SKM-1 treated with dmso at 0.1 percent for 144 hours (cell line): ENCODE measurements around the gene PAM.
A peak's percentile ranks its signal among the peaks of the same experiment; 100 is the strongest.

Experiments used
- DNase-seq: peaks from one replicate; lab custom pipeline; 2025; ENCODE audit not compliant: unreplicated experiment; lab: John Stamatoyannopoulos, UW

PAM gene

DNA sequence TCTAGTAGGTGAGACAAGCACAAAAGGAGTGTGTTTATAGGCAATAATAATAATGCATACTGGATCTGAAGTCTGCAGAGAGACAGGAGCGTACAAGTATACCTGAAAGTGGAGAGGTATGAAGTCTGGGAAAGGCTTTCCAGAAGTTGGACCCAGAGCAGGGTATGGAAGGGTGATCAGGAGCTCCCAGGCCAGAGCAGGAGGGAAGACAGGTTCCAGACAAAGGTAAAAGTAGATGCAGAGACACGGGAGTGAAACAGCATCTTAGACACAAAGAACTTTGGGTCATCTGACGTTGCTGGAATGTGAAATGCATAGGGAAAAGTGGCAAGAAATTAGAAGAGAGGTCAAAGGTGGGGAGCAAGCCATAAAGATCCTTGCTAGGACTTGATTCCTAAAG lies 175.1 kb downstream of the PAM start:
- DNase-seq, result no peak

DNA sequence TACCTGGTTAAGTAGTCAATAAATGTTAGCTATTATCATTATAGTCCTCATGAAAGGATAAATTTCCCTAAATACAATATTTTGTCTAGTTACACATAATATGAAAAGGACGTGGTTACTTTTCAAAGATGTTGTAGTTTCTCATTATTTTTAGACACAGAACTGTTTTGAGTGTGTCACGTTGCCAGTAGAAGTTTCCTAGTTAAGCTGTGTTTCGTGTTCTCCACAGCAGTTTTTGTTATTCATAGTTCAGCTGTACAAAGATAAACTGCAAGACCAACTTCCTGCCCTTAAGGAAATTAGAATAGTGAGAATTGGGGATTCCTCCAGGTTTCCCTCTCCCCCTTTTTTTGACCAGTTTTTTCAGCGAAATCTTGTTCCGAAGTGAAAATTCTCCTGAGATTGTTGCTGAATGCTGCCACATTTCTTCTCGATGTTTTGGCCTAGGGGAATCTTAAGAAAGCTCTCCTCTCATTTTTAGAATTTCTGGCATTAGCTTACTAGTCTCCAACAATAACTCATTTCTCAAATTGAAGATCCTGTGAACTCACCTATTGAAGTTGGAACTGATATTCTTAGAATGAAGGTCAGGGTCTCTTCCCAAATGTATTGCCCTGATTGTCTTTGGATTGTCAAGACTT lies 176.1 kb downstream of the PAM start:
- no peak for DNase-seq

- DNase-seq, result no peak
These were observed 177.7 kb downstream of the PAM start for GRCh38 chr5:102932781-102933180.

DNA sequence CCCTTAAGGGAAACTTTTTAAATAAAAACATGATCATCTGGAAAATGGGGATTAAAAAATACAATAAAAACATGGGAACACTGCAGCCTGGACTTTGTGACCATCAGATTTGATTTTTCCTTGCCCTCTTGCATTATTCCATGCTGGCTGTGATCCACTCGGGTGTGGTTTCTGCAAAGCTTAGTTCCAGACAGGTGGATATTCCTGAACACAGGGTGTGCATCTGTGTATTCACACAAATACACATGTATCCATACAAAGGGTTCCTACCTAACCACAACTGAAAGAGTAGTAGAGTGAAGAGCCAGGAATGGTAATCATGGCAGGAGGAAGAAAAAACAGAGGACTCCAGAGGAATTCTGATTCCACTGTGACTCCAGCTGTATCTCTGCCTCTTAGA lies 178.2 kb downstream of the PAM start:
- no peak for DNase-seq

DNA sequence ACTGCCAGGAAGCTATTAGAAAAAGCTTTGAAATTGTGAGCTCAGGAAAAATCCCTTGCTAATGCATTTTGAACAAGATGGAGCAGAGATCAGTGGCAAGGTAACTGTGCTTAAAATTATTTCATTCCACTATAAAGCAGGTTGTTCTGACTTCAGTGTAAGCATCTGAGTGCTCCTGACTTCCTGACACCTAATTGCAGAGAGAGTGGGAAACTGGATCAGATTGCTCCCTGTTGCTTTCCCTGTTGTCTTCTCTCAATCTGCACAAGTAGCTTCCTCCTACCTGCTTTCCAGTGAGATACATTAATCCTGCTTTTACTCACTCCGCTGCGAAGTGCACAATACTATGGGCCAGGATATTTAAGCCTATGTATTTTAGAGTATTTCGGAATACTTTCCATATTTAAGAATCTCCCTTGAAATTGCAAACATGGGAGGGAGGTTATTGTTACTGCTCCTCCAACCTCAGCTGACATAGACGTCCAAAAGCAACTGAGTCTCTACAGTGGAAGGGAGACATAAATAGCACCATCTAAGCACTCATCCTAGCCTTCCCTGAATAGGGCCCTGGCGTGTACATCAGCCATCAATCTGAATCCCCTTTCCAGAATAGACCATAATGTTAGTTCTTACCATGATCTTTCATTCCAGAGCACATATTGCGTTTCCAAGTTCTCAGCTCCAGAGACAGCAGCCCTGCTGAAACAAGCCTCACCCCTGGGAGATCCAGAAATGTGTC lies 178.8 kb downstream of the PAM start:
- DNase-seq, result no peak

DNA sequence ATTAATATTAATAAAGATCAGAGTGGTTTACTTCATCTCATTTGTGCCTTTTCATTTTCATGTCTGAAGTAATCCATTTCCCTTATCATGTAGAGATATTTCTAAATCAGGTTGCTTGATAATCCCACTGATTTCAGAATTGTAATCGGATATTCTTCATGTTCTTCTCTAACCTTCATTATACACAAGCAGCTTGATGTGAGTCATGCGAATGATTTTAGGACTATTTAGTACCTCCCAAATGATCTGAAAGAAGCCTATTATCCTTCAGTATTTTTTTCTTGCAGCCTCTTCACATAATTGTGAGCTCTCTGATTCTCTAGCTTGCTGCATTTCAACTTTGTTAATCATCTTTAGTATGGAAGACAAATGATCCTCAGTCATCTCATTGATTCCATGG lies 182.8 kb downstream of the PAM start:
- no peak for DNase-seq

DNA sequence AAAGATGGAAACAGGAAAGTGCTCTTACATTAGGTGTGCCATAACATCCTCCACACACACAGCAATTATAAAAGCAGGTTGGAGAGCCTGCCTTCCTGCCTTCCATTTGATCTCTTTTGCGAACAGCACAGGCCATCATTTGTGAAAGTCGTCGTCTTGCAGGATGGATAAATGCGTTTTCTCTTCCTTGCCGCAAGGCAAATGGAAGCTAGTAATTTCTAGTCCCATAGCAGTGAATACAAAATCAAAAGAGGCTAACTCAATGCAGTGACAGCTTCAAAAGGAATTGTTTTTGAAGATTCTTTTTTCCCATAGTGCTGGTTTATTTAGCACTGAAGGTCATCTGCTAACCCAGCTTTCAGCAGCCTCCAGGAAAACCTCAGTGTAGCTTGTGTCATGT lies 186.0 kb downstream of the PAM start:
- no peak for DNase-seq

DNA sequence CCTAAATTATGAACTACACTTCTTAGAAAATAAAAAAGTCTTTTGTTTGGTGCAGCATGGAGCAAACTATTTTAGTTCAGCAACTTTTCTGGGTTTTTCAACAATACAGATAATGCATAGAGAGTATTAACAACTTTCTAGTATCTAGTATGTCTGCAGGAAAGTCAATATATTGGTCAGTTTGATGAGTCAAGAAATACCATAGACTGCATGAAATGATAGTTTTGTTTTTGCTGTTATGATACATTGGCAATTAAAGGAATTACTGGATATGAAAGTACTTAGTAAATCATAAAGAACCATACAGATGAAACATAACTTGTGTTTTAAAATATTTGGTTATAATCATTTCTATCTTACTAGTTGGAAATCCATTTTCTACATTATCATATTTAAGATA lies 191.3 kb downstream of the PAM start:
- no peak for DNase-seq

GRCh38 chr5:102946971-102947370 lies 191.9 kb downstream of the PAM start:
- no peak for DNase-seq

GRCh38 chr5:102955488-102955887 lies 200.4 kb downstream of the PAM start:
- DNase-seq, result no peak

DNA sequence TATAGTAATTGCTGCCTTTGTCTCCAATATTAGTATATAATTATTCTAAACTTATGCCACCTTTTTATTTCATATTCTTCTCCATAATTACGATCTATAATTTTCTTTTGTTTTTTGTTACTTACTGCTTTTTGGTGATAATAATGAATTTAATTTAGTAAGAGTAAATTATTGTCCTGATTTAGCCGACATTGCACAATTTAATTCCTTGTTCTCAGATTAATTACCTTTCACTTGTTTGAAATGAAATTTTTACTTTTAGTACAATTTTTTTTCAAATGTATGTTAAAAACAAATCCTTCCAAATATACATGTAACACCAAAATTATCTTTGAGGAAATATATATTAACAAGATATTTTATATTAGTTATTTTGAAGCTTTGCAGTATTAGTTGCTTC lies 201.5 kb downstream of the PAM start:
- DNase-seq, result no peak

- DNase-seq, result no peak
These were observed 202.0 kb downstream of the PAM start for GRCh38 chr5:102957141-102957540.

DNA sequence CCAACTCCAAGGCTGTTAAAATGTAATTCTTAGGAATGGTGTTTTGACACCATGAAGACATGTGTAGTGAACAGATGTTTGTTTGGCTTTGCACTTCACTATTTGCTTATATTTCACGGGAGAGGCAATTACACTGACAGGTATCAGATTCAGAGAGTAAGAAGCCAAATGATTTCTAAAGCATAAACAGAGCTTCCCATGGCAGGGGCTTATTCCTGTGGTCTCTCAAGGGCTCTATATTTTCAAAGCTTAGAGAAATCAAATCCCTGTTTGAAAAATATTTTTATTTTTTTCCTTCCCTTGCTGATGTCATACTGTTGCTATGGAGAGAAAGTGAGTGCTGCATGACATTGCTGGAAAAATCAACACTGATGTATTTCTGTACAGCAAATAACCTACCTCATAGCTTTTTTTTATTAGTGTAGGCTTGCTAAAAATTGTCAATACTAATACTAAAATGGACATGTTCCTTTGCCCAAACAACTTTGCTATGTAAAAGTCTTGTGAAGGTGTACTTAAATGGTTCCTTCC lies 203.4 kb downstream of the PAM start:
- DNase-seq, result no peak

GRCh38 chr5:102959055-102959454 lies 203.9 kb downstream of the PAM start:
- DNase-seq, result no peak

DNA sequence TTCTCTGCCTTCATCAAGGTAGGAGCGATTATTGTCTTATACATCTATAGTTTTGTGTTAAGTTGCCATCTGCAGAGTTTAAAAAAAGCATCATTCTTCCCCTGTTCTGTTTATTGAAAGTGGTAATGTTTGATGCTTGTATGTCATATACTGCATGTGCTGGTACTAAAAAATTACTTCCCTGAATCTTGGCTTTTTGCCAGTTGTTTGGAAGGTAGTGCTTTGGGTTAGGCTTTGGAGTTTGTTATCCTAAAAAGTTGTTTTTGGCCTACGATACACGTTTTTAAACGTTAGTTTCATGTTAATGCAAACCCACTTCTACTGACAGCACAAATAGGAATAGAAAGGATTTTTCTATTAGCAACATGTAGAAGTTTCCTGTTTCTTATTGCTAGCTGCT lies 206.6 kb downstream of the PAM start:
- DNase-seq, result no peak

DNA sequence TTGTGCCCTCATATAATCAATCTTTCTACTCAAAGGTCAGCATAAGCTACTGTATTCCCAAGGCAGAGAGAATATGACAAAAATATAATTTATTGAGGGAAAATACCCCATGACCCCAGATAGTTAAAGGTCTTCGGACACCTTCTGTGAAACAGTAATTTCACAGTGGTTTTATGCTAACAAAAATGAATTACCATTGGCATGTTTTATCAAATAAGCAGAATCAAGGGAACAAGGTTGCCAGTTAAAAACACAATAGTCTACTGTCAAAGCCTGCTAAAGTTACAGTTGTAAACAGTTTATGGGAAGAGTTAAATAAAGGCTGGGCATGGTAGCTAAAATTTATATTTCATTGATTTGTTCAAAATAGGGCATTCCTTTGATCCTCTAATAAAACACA lies 210.5 kb downstream of the PAM start:
- no peak for DNase-seq

GRCh38 chr5:102969641-102970040 lies 214.5 kb downstream of the PAM start:
- DNase-seq, result no peak

GRCh38 chr5:102971676-102972293 lies 216.7 kb downstream of the PAM start:
- peak; percentile 4 for DNase-seq

DNA sequence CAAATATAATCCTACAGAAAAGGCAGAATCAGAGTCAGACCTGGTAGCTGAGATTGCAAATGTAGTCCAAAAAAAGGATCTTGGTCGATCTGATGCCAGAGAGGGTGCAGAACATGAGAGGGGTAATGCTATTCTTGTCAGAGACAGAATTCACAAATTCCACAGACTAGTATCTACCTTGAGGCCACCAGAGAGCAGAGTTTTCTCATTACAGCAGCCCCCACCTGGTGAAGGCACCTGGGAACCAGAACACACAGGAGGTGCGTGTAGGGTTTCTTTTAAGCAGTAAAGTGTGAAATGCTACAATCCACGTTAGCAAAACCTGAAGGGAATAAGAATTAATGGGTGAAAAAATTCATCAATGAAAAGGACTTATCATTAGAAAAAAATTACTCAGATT lies 219.1 kb downstream of the PAM start:
- DNase-seq, result no peak

GRCh38 chr5:102975045-102975444 lies 219.9 kb downstream of the PAM start:
- no peak for DNase-seq

GRCh38 chr5:102975457-102976182 lies 220.5 kb downstream of the PAM start:
- no peak for DNase-seq
